Activated CD4-positive, CD25-positive, alpha-beta regulatory T cell treated with anti-CD3 and anti-CD28 coated beads, Interleukin-2, amount 50 U/mL, for 24 hours (primary cell): ENCODE measurements around the gene NECTIN4.
"Not testable (repeated sequence)": the region's sequence is repeated elsewhere in the genome, so short reads cannot be mapped to it uniquely, and the experiment has no call there.

Experiments used
- ATAC-seq, 2 donors: fragments of 150-1000 bp; cut with Tn5 transposase; one replicate each; pipeline ENCODE4 v1.10.0; 2021; ENCODE audit warnings: mild to moderate bottlenecking in 1 of 2, moderate library complexity in 1 of 2

The NECTIN4 gene

DNA sequence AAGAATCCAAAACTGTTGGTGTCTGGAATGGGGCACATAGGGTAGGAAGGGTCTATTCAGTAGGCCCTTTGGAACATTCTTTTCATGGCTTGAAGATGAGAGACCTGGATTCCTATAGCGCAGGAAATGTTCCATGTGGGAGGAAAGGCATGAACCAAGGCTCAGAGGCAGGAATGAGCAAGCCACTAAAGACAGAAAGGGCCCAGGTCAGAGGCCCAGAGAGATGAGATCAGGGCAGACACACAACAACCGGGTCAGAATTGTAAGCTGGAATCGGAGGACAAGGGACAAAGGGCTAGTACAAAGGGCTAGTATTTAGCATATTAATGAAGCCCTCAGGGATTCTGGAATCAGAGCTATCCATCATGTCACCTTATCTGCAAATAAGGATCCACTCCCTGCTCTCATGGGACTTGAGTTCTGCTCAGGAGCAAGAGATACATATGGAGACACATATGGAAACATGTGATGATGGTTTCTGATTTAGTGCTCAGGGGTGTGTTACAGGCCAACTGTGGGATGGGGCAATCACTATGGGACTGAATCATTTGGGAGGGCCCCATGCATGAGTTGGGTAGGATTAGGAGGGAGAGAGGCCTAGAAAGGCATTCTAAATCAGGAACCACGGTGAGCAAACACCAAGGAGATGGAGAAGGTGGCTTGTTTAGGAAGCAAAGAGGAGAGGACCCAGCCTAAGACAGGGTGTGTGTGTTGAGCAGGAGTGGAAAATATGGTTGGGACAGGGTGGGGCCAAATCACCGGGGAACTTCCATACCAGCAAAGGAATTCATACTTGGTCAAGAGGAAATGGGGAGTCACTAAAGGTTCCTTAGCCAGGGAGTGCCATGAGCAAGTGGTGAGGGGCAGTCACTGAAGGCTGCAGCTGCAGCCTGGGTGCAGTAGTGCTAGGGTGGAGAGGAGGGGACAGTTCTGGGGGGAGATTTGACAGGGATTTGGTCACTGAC is 8.6 kb downstream of the NECTIN4 start:
- ATAC-seq, result no peak

DNA sequence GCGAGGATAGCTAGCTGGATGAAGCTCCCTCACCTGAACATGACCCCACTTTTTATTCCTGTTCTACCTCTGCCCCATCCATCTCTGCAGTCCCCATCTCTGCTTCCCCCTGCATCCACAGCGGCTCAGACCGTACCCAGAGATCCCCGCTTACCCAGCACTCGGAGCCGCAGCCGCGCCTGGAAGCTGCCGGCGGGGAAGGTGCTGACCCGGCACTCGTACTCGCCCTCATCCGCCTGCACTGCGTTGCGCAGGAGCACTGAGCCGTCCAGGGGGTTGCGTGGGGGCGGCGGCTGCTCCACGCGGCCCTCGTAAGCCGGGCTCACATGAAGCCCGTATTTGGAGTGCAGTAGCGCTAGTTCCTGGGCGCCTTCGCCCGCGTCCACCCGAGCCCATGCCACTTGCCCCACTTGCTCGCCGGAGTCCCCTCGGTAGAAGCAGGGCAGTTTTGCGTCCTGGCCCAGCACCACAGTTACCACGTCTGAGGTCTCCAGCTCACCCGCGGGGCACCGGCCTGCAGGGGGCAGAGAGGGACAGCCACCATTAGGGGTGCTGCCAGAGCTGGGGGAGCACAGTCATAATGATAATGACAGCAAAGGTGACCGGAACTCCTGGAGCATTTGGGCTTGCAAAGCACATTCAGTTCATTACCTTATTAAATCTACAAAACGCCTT is 9.8 kb downstream of the NECTIN4 start:
- no peak for ATAC-seq

GRCh38 chr1:161077426-161077825 is 11.9 kb downstream of the NECTIN4 start:
- no peak for ATAC-seq

- no peak for ATAC-seq
Observed at GRCh38 chr1:161076410-161076809, 12.9 kb downstream of the NECTIN4 start.

DNA sequence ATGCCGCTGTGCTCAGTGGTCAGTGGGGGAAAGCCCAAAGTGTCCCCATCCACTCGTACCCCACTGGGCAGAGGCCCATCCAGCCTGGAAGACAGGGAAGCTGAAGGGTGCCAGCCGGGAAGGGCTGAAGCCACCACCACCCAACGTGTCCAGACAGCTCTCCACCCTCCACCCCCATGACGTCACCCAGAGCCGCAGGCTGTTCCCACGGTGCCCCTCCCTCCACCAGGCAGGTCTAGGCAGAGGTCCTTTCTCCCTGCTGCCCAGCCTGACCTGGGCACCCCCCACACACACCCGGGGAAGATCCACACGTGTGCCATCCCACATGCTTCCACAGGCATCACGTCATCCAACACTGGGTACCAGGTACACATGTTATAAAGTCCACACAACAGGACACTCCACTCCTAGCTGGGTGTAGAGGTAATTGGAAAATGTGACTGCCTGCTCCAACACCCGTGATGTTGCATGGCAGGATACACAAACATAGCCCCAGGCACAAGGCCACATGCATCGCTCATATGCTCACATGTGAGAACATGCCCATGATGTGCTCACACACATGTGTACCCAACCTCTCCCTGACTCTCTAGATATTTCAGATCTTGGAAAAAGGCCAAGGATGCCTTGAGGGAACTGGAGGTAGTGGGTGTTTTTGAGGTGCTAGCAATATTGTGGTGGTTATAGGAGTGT is 14.5 kb downstream of the NECTIN4 start:
- ATAC-seq, result no peak

- no peak for ATAC-seq
Observed at GRCh38 chr1:161073474-161074121, 15.8 kb downstream of the NECTIN4 start.

DNA sequence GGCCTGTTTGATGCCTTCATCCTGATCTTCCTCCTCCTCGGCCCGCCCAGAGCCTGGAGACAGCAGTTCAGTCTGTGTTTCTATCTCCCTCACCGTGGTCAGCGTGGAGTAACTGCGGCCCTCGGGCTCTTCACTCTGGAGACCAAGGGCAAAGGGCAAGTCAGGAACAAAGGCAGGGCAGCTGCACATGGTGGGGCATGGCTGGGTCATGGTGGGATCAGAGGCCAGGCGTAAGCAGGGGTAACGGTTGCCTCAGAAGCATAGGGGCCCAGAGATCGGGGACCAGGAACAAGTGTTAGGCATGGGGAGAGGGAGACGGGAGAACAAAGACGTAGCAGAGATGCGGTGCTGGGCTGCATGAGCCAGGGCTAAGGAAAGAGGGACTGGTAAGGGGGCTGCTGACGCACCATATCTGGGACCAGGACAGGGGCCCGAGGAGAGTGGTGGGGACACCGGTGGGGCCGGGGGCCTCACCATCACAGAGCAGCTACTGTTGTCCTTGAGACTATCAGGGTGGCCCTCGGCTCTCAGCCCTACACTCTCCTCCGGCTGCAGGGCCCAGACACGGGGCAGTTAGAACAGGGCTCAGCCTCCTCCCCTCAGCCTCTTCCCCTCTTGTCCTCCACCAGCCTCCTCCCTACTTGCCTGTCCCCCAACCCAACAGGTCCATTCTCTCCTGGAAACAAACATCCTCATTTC is 16.5 kb downstream of the NECTIN4 start:
- ATAC-seq, result no peak

GRCh38 chr1:161071886-161072371 is 17.4 kb downstream of the NECTIN4 start:
- ATAC-seq, result no peak

GRCh38 chr1:161070761-161071160 is 18.6 kb downstream of the NECTIN4 start:
- ATAC-seq, result no peak

DNA sequence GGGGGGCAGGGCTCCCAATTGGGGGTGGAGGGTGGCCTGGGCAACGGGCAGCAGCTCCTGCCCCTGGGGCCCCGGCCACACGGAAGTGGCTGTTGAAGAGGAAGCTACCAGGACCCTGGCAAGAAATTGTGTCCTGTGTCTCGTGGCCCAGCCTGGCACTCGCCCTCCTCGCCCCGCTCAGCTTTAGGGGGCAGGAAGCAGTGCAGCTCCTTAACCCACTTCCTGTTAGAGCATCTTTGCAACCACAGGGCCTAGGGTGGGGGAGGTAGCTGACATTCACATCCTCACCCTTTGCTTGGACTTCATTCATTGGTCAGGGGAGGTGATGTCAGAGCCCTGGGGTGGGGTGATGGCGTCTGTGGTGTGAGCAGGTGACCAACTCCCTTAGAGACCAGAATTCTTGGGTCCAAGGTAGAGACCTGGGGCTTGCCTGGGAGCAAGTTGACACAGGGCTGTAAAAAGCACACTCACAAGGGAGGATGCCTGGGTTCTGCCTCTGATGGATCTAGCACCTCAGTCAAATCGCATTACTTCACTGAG is 19.6 kb downstream of the NECTIN4 start, which contains the start of gene ARHGAP30:
Gene ARHGAP30, minus strand, starts transcription at position 161 of the 540 bp plus-strand sequence. CDS start 267 bp downstream, outside the sequence.
- ATAC-seq, result peak; percentile 77 to 81

DNA sequence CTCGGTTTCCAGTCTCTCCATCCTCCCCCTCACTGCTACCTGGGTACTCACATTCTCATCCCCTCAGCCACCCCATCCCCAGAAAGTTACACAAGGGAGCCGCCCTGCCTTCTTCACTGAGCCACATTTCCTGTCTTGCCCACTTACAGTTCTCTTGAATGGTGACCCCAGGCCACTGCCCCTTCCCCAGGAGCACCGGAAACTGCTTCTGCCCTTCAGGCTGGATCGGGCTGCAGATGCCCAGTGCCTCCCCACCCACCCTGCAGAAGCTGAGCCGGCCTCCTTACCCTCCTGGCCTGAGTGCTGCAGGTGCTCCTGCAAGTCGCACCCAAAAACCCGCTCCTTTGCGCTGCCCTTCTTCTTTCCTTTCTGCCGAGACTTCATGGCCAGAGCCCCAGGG is 20.1 kb downstream of the NECTIN4 start:
- no peak for ATAC-seq

- peak; percentile 68 to 69 for ATAC-seq
Observed at GRCh38 chr1:161068306-161069234, 20.8 kb downstream of the NECTIN4 start.

GRCh38 chr1:161066694-161067093 is 22.7 kb downstream of the NECTIN4 start:
- peak; percentile 56 to 63 for ATAC-seq

DNA sequence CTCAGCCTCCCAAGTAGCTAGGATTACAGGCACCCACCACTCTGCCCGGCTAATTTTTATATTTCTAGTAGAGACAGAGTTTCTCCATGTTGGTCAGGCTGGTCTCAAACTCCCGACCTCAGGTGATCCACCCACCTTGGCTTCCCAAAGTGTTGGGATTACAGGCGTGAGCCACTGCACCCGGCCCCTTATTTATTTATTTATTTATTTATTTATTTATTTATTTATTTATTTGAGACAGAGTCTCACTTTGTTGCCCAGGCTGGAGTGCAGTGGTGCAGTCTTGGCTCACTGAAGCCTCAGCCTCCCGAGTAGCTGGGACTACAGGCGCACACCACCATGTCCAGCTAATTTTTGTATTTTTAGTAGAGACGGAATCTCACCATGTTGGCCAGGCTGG is 23.7 kb downstream of the NECTIN4 start:
- not testable (repeated sequence) for ATAC-seq

DNA sequence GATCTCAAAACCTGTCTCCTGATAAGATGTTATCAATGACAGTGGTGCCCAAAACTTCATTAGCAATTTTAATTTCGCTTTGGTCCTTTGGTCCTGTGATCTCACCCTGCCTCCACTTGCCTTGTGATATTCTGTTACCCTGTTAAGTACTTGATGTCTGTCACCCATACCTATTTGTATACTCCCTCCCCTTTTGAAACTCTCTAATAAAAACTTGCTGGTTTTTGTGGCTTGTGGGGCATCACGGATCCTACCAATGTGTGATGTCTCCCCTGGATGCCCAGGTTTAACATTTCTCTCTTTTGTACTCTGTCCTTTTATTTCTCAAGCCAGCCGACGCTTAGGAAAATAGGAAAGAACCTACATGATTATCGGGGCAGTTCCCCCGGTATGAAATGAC is 25.4 kb downstream of the NECTIN4 start:
- ATAC-seq, result not testable (repeated sequence)

DNA sequence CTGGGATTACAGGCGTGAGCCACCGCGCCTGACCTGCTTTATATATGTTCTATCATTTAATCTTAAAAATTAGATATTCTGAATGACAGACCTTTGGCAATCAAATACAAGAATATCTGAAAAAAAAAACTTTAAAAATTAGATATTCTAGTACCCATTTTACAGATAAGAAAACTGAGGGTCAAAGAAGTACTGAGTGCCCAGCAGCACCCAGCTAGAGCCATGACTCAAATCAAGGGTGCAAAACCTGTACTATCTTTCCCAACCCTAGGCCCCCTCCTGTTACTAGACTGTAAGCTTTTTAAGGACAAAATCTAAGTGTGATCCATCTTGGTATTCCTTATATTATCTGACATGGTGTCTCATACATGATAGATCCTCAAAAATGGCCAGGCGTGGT is 27.9 kb downstream of the NECTIN4 start:
- no peak for ATAC-seq

- no peak for ATAC-seq
Observed at GRCh38 chr1:161059293-161059692, 30.1 kb downstream of the NECTIN4 start.

GRCh38 chr1:161054805-161055204 is 34.6 kb downstream of the NECTIN4 start:
- no peak for ATAC-seq

DNA sequence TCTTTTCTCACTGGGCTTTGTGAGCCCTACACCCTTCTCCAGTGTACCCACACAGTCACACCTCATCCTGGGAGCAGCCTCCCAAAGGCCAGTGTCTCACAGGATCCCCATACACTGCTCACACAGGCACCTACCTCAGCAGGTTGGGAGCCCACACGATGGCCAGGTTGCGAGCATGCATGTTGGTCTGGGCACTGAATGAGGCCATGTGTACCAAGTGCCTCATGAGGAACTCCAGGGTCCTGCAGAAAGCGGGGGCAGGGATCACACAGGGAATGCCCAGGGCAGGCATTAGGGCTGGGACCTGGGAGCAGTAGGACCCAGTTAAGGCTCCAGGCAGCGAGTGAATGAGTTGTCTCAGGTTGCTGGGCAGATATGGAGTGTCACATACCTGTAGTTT is 35.1 kb downstream of the NECTIN4 start:
- no peak for ATAC-seq

DNA sequence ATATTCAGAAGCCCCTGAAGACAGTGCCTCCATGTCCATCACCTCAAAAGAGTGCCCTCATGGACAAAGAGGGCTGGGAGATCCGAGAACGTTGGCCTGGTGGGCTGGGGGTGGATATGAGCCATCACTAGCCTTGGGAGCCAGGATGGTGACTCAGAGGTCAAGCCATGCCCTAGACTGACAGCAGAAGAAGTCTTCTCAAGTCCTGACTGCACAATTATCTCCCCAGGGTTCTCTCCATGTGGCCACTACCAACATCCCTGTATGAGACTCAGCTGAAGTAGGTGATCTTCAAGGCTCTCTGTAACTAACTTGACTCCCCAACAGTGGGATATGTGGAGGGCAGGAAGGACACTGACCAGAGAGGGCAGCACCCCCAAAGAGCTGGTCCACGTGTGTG is 36.5 kb downstream of the NECTIN4 start:
- no peak for ATAC-seq
